NK-92 (cell line): Measurements from ENCODE around the gene RRAS.
A peak's percentile ranks its signal among the peaks of the same experiment; 100 is the strongest.
"Not testable (repeated sequence)": the region's sequence is repeated elsewhere in the genome, so short reads cannot be mapped to it uniquely, and the experiment has no call there.

ENCODE experiments used
- DNase-seq: peaks from one replicate; lab custom pipeline; 2025; ENCODE audit not compliant: unreplicated experiment; lab: John Stamatoyannopoulos, UW

The RRAS gene

DNA sequence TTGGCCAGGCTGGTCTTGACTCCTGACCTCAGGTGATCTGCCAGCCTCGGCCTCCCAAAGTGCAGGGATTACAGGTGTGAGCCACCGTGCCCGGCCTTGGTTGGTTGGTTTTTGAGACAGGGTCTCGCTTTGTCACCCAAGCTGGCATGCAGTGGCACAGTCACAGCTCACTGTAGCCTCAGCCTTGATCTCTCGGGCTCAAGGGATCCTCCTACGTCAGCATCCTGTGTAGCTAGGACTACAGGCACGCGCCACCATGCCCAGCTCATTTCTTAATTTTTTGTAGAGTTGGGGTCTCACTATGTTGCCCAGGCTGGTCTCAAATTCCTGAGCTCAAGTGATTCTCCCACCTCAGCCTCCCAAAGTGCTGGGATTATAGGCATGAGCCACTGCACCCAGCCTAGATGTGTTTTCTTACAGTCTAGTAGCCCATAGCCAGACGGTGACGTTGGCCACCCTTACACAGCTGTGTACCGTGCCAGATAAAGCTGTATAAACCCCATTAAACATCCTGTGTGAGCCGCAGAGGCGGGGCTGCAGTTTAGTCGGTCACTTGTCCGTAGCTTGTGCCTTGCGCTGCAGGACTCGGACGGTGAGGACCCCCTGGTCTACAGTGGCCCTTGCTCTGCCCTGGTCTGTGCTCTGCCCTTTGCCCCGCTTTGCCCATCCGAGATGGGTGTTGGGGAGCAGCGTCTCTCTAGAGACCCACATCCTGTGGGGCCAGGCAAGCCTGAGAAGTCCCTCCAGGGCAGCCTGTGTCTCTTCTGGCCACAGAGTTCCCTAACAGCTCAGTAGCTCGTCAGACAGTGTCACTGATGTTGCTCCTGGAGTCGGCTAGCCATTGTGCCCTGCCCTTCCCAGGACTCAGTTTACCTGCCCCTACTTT is 15.9 kb upstream of the RRAS start:
- DNase-seq = no peak

DNA sequence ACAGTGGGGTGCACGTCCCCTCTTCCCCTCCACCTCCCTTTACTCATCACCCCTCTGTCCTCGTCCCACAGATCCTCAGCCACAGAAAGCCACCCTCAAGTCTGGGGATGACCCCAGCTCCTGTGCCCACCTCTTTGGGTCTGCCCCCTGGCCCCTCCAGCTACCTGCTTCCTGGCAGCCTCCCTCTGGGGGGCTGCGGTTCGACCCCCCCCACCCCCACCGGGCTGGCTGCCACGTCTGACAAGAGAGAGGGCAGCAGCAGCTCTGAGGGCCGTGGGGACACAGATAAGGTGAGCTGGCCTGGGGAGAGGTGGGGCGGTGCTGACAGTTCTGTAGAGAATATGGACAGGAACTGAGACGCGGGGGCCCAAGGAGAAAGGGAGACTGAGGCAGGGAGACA is 14.6 kb upstream of the RRAS start:
- no peak for DNase-seq

DNA sequence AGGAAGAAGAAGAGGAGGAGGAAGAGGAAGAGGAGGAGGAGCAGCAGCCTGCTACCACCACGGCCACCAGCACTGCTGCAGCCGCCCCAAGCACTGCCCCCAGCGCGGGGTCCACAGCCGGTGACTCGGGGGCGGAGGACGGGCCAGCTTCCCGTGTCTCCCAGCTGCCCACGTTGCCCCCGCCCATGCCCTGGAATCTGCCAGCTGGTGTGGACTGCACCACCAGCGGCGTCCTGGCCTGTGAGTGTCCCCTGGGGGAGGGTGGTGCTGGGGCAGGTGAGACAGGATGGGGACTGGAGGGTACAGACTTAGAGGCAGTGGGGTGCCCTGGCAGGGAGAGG is 13.5 kb upstream of the RRAS start:
- DNase-seq = no peak

DNA sequence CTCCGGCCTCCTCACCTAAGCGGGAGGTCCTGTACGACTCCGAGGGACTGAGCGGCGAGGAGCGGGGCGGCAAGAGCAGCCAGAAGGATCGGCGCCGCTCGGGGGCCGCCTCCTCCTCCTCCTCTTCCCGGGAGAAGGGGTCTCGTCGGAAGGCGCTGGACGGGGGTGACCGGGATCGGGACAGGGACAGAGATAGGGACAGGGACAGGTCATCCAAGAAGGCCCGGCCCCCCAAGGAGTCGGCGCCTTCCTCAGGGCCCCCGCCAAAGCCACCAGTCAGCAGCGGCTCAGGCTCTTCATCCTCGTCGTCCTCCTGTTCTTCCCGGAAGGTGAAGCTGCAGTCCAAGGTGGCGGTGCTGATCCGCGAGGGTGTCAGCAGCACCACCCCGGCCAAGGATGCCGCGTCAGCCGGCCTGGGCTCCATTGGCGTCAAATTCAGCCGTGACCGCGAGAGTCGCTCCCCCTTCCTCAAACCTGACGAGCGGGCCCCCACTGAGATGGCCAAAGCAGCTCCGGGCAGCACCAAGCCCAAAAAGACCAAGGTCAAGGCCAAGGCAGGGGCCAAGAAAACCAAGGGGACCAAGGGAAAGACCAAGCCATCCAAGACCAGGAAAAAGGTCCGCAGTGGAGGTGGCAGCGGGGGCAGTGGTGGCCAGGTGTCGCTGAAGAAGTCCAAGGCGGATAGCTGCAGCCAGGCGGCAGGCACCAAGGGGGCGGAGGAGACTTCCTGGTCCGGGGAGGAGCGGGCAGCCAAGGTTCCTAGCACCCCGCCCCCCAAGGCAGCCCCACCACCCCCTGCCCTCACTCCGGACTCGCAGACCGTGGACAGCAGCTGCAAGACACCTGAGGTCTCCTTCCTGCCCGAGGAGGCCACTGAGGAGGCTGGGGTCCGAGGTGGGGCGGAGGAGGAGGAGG is 12.9 kb upstream of the RRAS start:
- no peak for DNase-seq

DNA sequence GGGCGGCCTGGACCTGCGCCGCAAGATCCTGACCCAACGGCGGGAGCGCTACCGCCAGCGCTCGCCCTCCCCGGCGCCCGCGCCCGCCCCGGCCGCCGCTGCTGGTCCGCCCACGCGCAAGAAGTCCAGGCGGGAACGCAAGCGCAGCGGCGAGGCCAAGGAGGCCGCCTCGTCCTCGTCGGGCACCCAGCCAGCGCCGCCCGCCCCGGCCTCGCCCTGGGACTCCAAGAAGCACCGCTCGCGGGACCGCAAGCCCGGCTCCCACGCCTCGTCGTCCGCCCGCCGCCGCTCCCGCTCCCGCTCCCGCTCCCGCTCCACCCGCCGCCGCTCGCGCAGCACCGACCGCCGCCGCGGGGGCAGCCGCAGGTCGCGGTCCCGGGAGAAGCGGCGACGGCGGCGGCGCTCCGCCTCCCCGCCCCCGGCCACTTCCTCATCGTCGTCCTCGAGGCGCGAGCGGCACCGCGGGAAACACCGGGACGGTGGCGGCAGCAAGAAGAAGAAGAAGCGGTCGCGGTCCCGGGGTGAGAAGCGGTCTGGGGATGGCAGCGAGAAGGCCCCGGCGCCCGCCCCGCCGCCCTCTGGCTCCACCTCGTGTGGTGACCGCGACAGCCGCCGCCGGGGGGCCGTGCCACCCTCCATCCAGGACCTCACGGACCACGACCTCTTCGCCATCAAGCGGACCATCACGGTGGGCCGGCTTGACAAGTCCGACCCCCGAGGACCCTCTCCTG is 12.0 kb upstream of the RRAS start:
- no peak for DNase-seq

DNA sequence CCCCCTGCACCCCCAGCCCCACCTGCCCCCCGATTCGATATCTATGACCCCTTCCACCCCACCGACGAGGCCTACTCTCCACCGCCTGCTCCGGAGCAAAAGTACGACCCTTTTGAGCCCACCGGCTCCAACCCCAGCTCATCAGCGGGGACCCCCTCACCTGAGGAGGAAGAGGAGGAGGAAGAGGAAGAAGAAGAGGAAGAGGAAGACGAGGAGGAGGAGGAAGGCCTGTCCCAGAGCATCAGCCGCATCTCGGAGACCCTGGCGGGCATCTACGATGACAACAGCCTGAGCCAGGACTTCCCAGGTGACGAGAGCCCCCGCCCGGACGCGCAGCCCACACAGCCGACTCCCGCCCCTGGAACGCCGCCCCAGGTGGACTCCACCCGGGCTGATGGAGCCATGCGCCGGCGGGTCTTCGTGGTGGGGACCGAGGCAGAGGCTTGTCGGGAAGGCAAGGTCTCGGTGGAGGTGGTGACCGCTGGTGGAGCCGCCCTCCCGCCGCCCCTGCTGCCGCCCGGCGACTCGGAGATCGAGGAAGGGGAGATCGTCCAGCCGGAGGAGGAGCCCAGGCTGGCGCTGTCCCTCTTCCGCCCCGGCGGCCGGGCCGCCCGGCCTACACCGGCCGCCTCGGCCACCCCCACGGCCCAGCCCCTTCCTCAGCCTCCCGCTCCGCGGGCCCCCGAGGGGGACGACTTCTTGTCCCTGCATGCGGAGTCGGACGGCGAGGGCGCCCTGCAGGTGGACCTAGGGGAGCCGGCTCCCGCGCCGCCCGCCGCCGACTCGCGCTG is 11.3 kb upstream of the RRAS start:
- DNase-seq = no peak

DNA sequence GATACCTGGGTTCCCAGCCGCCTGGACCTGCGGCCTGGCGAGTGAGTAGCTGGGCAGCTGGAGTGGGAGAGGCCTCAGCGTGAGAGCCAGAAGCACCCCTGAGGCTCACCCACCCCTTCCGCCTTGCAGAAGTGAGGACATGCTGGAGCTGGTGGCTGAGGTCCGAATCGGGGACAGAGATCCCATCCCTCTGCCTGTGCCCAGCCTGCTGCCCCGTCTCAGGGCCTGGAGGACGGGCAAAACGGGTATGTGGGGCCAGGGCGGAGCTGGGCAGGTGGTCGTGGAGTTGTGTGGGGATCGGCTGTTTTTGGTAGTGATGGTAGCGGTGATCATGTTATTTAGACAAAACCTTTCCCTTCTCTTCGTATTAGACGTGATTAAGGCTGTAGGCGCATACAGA is 6.6 kb upstream of the RRAS start:
- no peak for DNase-seq

DNA sequence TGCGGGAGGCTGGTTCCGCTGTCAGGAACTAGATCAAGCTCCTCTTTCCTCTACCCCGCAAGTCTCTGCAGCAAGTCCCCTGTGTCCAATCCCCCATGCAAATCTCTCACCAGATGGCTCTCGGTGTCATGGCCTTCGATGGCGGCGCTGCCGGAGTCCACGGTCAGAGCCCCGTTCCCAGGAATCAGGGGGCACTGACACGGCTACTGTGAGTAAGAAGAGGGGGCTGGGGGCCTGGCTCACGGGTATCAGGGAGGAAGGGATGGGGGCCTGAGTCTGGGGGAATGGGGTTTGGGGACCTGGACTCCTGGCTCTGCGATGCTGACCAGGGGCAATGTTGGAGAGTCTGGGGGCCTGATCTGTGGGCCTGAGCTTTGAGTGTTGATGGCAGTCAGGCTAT is 6.1 kb upstream of the RRAS start:
- no peak for DNase-seq

DNA sequence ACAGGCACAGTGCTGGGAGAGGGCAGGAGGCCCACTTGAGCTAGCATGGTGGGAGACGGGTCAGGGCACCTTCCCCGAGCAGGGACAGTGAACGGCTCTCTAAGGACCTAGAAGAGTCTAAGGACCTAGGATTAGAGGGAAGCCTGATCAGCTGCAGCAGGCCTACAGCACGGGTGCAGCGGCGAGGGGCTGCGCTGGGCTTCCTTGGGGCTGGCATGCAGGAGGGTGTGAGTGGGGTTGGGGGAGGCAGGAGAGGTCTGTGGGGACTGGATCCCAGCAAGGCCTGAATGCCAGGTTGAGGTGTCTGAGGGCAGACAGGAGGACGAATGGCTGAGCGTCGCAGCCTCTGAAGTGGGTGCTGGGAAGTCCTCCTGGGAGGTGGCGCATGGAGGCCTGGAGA is 5.6 kb upstream of the RRAS start:
- no peak for DNase-seq

DNA sequence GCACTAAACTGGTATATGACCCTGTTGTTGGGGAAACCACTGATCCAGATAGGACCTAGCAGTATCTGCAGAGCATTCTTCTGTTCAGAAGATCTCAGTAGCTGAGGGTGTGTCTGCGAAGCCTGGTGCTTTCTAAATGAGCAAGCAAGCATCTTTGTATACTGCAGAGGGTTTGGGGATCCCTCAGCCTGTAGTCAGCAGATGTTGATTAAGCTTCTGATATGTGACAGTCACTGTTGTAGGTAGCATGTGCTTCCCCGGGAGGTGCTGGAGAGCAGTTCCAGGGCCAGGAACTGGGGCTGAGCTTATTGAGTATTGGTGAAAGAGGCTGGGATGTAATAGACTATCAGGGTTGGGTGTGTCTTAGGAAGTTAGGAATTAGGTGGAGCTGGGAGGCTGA is 3.5 kb upstream of the RRAS start:
- DNase-seq = no peak

DNA sequence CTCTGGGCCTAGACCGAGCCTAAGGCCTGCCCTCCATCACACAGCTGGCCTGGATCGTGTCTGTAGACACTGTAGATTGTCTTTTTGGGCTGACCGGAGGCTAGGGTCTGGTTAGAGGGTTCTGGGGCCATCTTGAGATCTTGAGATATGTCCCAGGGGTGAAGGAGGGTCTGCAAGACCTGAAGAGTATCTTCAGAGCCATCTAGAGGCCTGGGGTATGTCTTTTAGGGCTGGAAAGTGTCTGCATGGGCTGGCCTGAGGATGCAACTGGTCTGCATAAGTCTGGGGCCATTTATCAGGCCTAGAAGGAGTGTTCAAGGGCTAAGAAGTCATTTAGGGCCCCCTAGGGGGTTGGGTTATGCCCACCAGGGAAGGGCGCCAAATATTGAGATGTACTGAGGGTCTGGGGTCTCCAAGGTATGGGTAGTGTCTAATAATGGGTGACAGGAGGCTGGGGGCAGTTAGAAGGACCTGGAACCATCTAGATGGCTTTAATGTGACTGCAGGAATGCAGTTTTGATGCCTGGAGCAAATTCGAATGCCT is 2.6 kb upstream of the RRAS start:
- no peak for DNase-seq

DNA sequence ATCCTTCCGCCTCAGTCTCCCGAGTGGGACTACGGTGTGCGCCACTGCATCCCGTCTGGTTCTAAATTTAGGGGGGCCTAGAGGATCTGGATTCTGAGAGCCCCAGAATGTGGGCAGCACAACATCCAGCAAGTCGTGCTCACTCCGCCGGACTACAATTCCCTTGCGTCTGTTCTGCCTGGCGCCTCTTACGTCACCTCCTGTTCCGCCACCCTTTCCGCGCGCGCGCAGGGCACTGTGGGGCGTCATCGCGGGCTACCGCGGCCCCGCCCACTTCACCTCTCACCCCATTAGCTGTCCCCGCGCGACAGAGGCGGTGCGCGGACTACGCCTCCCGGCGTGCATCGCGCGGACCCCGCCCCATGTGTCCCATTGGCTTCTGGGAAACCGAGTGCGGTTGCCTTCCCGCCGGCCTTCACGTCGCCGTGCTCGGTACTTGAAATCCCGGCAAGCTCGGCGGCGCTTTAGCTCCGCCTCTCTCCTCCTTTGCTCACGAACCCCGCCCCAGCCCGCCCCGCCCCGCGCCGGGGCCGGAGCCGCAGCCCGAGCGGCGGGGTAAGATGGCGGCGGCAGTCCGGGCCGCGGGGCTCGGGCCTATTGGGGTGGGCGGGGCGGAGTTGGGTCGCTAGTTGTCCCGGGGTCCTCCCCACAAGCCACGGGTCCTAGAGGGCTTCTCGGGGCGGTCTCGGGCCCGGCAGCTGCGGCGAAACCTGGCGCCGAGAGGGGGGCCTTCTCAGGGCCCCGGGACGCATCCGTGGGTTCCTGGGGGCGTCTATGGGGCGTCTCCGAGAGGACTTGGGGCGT is 1.9 kb upstream of the RRAS start, which contains the start of gene SCAF1:
TSS of gene SCAF1 (plus strand) at position 522 of the 804 bp plus-strand sequence. CDS start 2,818 bp downstream, outside the sequence.
- DNase-seq = peak; percentile 94

DNA sequence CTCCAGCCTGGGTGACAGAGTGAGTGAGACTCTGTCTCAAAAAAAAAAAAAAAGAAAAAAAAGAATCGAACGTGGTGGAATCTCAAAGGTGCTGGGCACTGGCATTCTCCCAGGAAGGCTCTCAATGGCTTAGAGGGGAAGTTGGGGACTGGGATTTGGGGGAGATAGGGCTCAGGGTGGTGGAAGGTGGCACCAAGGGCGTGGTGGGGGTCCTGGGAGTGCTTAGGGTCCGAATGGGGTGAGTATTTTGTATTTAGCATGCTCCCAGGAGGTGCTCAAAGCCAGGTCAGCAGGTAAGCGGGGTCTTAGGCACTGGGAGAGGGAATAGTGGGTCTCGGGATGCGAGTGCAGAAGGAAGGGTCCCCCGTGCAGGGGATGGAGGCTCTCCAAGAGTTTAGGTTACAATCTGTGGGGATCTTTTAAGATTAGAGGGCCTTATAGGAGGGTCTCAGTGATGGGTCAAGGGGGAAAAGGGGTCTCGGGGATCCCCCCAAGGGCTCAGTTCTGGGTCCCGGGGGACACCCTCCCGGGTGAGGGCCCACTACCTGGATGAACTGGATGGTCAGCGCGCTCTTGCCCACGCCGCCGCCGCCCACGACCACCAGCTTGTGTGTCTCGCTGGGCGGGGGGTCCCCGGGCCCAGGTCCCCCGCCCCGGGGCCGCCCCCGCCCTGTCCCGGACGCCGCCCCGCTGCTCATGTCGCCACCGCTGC is 386 bp downstream of the RRAS start:
- DNase-seq = no peak

DNA sequence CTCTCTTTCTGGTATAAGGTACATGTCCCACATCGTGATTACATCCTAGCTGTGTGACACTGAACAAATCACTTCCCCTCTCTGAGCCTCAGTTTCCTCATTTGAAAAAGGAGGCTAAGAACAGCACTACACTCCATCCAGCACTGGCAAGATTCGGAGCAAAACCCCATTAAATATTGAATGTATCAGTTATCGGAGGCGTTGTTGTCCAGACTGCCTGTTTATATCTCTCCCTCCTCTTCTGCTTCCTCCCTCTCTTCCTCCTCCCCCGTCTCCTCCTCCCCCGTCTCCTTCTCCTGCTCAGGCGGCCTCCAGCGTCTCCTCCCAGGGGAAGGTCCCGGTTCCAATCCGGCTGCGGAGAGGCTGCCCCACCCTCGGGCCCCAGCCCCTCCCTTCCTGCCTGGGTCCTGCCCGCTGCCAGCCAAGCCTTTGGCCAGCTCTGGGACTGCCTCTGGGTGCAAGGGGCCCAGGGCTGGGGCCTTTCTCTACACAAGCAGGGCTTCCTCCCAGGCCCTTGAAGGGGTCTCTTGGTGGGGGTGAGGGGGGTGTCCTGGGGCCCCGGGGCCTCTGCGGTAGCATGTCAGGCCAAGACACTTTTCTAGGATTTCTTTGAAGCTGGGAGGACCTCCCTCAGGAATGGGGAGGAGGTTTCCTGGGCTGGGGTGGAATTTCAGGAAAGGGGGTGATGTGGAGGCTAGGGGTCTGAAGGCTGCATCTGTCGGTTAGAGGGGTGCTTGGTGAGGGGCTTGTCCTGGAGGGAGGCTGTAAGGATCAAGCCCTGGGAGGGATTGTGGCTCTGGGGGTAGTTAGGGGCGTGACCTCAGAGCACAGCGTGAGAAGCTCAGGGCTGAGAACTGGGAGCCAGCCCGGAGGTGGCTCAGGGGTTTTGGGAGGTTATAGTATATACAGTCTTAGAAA is 1.9 kb downstream of the RRAS start:
- DNase-seq = no peak

DNA sequence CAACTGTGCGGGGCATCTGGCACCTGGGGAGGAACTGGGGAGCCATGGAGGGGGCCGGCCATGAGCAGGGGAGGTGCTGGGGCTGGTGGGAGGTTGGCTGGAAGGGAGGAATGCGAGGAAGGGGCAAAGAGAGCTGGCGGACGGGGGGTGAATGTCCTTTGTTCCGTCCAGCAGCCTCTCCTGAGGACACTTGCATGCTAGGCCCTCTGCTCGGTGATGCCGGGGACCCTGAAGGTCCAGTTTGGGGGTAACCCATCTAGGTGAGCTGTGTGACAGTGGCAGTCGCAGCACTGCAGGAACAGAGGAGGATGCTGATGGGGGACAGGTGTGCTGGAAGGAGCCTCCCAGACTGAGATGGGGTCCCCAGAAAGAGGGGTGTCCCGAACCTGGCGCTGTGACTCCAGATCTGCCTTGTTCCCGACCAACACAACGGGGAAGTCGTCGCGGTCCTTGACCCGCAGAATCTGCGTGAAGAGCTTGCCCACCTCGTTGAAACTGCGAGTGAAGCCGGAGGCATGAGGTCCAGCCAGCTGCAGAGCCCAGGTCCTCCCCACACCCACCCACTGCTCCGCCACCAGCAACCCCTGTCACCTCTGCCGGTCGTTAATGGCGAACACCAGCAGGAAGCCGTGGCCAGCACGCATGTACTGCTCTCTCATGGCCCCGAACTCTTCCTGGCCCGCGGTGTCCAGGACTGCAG is 3.6 kb downstream of the RRAS start:
- no peak for DNase-seq

DNA sequence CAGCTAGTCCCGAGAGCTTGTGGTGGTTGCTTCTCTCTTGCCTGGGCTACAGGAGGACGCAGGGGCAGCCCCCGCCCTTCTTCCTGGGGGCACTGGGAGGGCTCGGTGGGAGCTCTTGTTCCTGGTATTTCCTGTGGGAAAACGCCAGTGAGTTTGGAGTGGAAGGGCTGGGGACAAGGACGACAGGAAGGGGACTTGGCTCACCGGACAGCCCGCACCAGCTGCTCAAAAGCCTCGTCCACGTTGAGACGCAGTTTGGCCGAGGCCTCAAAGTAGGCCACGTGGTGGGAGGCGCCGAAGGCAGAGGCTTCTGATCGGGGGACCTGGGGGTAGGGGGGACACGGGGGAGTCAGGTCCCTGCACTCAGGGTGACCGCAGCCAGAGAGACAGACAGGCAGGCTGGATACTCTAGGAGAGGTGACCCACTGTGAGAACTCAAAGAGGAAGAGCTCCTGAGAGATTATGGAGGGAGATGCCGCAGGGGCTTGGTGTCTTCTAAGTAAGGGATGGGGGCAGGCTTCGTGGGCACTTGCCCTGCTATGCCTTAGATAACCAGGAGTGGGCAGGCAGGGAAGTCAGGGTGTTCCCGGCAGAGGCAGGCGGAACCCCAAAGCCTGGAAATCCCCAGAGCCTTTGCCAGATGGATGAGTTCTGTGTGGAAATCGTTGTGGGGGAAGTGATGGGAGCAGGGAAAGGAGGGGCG is 4.3 kb downstream of the RRAS start:
- no peak for DNase-seq

DNA sequence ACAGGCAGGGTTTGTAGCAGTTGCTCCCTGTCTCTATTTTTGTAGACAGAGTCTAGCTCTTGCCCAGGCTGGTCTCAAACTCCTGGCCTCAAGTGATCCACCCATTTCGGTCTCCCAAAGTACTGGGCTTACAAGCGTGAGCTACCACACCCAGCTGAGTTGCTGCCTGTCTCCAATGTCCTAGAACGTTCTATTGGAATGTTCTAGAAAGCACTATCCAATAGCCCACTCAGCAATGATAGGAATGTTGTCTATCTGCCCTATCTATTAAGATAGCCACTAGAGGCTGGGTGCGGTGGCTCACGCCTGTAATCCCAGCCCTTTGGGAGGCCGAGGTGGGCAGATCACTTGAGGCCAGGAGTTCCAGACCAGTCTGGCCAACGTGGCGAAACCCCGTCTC is 6.7 kb downstream of the RRAS start:
- DNase-seq = not testable (repeated sequence)
